Astrocyte (in vitro differentiated cells and primary cell): ENCODE results near the gene THRAP3.

Experiments used
- CTCF ChIP-seq: IDR thresholded peaks from 2 replicates; pipeline ENCODE4 v1.5.1; 2011; ENCODE audit warnings: low read depth, mild to moderate bottlenecking, inconsistent platforms, low read length, moderate library complexity; ENCODE audit not compliant: insufficient read depth
- EZH2 ChIP-seq: IDR thresholded peaks from 2 replicates; pipeline ENCODE4 v1.6.1; 2012; ENCODE audit warnings: mild to moderate bottlenecking, low read length, inconsistent platforms; ENCODE audit not compliant: insufficient read depth

DNA sequence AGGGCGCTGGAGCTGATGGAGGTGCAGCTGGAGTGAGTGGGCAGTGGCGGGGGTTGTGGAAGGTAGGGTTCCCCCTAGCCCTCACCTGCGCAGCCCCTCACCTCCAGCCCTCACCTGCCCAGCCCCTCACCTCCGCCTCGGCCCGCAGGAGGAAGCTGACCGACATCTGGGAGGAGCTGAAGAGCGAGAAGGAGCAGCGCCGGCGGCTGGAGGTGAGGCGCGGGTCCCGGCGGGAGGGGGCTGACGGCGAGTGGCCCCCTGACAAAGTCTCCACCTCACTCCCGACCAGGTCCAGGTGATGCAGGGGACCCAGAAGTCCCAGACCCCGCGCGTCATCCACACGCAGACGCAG lies 96.5 kb downstream of the THRAP3 start:
- TF ChIP-seq CTCF (no peak), EZH2 (no peak)
